GM23248 (cell line): ENCODE measurements around the gene SULT1A2. TPM values are rescaled to one million over a fixed set of nuclear protein-coding genes. Genes with fewer than 3 reads are reported as not detected.

Source experiments
- DNase-seq: peaks from one replicate; pipeline ENCODE4 v3.0.0-alpha.2; 2015
- H2AFZ ChIP-seq: fragments of 200-600 bp; sonication (generic); 2 replicates; pipeline ENCODE4 v1.6.1; 2016; ENCODE audit warnings: antibody characterized with exemption
- H3F3A ChIP-seq: fragments of 200-600 bp; sonication (generic); 2 replicates; pipeline ENCODE4 v1.6.1; 2016; ENCODE audit warnings: mild to moderate bottlenecking, antibody characterized with exemption, mixed run types; ENCODE audit not compliant: insufficient read depth
- H3K27ac ChIP-seq: fragments of 200-600 bp; sonication (generic); 2 replicates; pipeline ENCODE4 v1.5.1; 2016; ENCODE audit warnings: mild to moderate bottlenecking
- H3K27me3 ChIP-seq: fragments of 200-600 bp; sonication (generic); replicated peaks from 2 replicates; pipeline ENCODE4 v1.6.1; 2016; ENCODE audit warnings: mild to moderate bottlenecking; ENCODE audit not compliant: insufficient read depth
- H3K36me3 ChIP-seq: fragments of 200-600 bp; sonication (generic); 2 replicates; pipeline ENCODE4 v1.6.1; 2016; ENCODE audit warnings: low read depth, mild to moderate bottlenecking
- H3K4me1 ChIP-seq: fragments of 200-600 bp; sonication (generic); 2 replicates; pipeline ENCODE4 v1.6.1; 2016; ENCODE audit warnings: mild to moderate bottlenecking; ENCODE audit not compliant: insufficient read depth
- H3K4me2 ChIP-seq: fragments of 200-600 bp; sonication (generic); one replicate; pipeline ENCODE4 v1.6.1; 2016; ENCODE audit warnings: mild to moderate bottlenecking; ENCODE audit not compliant: unreplicated experiment
- H3K4me3 ChIP-seq: fragments of 200-600 bp; sonication (generic); 2 replicates; pipeline ENCODE4 v1.5.1; 2016; ENCODE audit warnings: mild to moderate bottlenecking
- H3K79me2 ChIP-seq: fragments of 200-600 bp; sonication (generic); 2 replicates; pipeline ENCODE4 v1.6.1; 2016; ENCODE audit warnings: mild to moderate bottlenecking; ENCODE audit not compliant: insufficient read depth
- H3K9ac ChIP-seq: fragments of 200-600 bp; sonication (generic); 2 replicates; pipeline ENCODE4 v1.6.1; 2016; ENCODE audit warnings: mild to moderate bottlenecking
- H3K9me2 ChIP-seq: fragments of 200-600 bp; sonication (generic); 2 replicates; pipeline ENCODE4 v1.6.1; 2016; ENCODE audit warnings: mixed run types, mild to moderate bottlenecking, moderate library complexity; ENCODE audit not compliant: insufficient read depth
- H3K9me3 ChIP-seq: fragments of 200-600 bp; sonication (generic); one replicate; pipeline ENCODE4 v1.6.1; 2017; ENCODE audit warnings: low read depth
- H4K20me1 ChIP-seq: fragments of 200-600 bp; sonication (generic); 2 replicates; pipeline ENCODE4 v1.6.0; 2016; ENCODE audit not compliant: insufficient read depth
- EZH2 ChIP-seq: fragments of 200-600 bp; sonication (generic); IDR thresholded peaks from 2 replicates; pipeline ENCODE4 v1.6.1; 2018; ENCODE audit warnings: antibody characterized with exemption, mild to moderate bottlenecking; ENCODE audit not compliant: insufficient read depth, poor library complexity, severe bottlenecking
- EZH2phosphoT487 ChIP-seq: fragments of 200-600 bp; sonication (generic); IDR thresholded peaks from 2 replicates; pipeline ENCODE4 v1.6.1; 2018; ENCODE audit warnings: antibody characterized with exemption, moderate library complexity, mild to moderate bottlenecking, low read depth; ENCODE audit not compliant: insufficient read depth
- WGBS, 2 experiments: methylation state at CpG; one replicate each; pipeline ENCODE4 v1.1.6; 2015 to 2017; ENCODE audit warnings: low lambda C conversion rate in 2 of 2, low coverage in 1 of 2; ENCODE audit errors: missing lambda C conversion rate in 2 of 2; 5-methylcytosine and 5-hydroxymethylcytosine counted together
- in situ Hi-C: fragments of 300-500 bp; cut with MboI; formaldehyde crosslinking; loops from 2 replicates; pipeline ENCODE4 v1.15.0; 2020
- polyA plus RNA-seq: library from polyadenylated mRNA; unstranded; fragments of >200 nt; fragmentation: Nextera tagmentation; extraction: Ambion mirVana; gene quantifications from 2 replicates; pipeline ENCODE4 v1.2.1, GENCODE V29; 2016
- total RNA-seq: library from RNA; depleted of rRNA; stranded (reverse); fragments of >200 nt; shearing (Covaris generic); gene quantifications from 2 replicates; pipeline ENCODE4 v1.2.3, GENCODE V29; 2014; rRNA removed

The SULT1A2 gene
- total and polyA plus RNA-seq, 2 experiments from 2014 or later: not detected

DNA sequence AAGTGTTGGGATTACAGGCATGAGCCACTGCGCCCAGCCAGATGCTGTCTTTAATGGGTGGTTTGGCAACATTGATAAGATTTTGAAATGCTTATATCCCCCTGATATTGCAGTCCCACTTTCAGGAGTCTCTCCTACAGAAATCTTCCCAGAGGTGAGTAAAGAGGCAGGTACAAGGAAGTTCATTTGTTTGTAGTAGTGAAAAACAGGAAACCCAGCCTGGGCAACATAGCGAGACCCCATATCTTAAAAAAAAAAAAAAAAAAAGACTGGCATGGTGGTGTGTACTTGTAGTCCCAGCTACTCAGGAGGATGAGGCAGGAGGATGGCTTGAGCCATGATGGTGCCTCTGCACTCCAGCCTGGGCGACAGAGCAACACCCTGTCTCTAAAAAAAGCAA is 51.9 kb downstream of the SULT1A2 start:
- TF ChIP-seq EZH2phosphoT487 (no peak), EZH2 (no peak)
- Histone ChIP-seq H3K4me1 (no peaks in the 10 kb centered on the region), H3K4me3 (no peak overlapping the region), H3K27ac (no peak overlapping the region), H4K20me1 (no peaks in the 10 kb centered on the region), H3K36me3 (no peaks in the 10 kb centered on the region), H3K9me2 (no peaks in the 10 kb centered on the region), H3F3A (no peaks in the 10 kb centered on the region), H3K4me2 (no peak overlapping the region), H3K27me3 (no peaks in the 10 kb centered on the region; the same call in 1 of the 2 replicates), H2AFZ (no peak overlapping the region), H3K9ac (no peak overlapping the region), H3K79me2 (no peaks in the 10 kb centered on the region), H3K9me3 (no peaks in the 10 kb centered on the region)
- no peak for DNase-seq
- in situ Hi-C loops: loop anchor here (25.0 kb wide), 1 partner anchor 392 kb away; the partner anchor contains the start of genes CD19 and RABEP2
- WGBS, 2 experiments: 65 to 68% methylated on average over 3 of the region's 3 CpGs

DNA sequence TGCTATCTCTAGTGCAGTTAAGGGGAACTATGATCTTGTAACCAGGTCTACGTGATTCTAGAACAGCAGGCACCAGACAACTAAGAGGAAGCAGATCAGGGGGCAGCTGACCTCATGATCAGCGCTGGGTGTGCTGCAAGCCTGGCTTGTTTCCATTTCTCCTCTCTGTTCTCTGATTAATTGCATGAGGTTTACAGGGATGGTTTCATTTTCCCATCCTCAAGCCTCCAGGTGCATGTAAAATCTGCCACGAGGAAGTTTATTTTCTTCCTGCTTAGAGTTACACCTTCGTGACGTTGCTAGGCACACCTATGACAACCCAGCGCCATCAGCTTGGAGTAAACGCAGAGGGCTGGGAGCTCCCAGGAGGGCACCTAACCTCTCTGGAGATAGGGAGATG is 53.8 kb downstream of the SULT1A2 start:
- 68 to 72% methylated on average over 7 of the region's 7 CpGs for WGBS, 2 experiments
- peaks cover 6% of the 10 kb centered on the region for H3K79me2 ChIP-seq

DNA sequence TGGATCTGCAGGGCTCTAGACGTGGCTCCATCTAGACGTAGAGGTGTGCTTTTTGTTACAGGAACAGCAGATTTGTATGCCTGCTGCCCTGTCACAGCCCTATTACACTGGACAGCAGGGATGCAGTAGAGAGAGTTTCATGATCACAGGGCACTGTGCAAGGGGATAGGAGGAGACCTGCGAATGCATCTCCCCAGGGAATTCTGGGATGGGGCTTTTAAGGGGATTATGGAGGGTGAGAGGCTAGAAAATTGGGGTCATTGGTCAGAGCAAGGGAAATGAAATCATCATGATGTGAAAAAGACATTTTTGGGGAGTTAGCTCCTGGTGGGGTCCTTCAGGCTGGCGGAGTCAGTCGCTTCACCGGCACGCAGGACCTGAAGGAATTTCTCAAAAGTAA is 54.2 kb downstream of the SULT1A2 start:
- no peaks in the 10 kb centered on the region for H4K20me1 ChIP-seq
- peaks cover 15% of the 10 kb centered on the region for H3K4me1 ChIP-seq
- WGBS, 2 experiments: 95 to 96% methylated on average over 7 of the region's 7 CpGs
- H3K9ac ChIP-seq: no peak overlapping the region
- no peak for TF ChIP-seq EZH2phosphoT487
- no peak for TF ChIP-seq EZH2
- no peaks in the 10 kb centered on the region; the same call in 1 of the 2 replicates for H3K27me3 ChIP-seq
- H3K27ac ChIP-seq: no peak overlapping the region
- no peak overlapping the region for H3K4me2 ChIP-seq
- H3K36me3 ChIP-seq: 0 out of 2 replicates have a peak, but pooled peaks cover 3% of the 10 kb centered on the region
- in situ Hi-C loops: loop anchor here (25.0 kb wide), 1 partner anchor 395 kb away; the partner anchor contains the start of genes CD19 and RABEP2
- DNase-seq: no peak
- no peaks in the 10 kb centered on the region for H3K9me3 ChIP-seq
- H3K9me2 ChIP-seq: no peaks in the 10 kb centered on the region
- peaks cover 10% of the 10 kb centered on the region for H3K79me2 ChIP-seq
- H3K4me3 ChIP-seq: no peak overlapping the region
- no peak overlapping the region for H2AFZ ChIP-seq
- no peaks in the 10 kb centered on the region for H3F3A ChIP-seq

More for the DNA sequence above, 53.8 kb downstream of the SULT1A2 start:
- Histone ChIP-seq H3K9ac (no peak overlapping the region), H3K4me2 (no peak overlapping the region), H3K9me3 (no peaks in the 10 kb centered on the region), H3K9me2 (no peaks in the 10 kb centered on the region), H3K27me3 (no peaks in the 10 kb centered on the region; the same call in 1 of the 2 replicates), H3K4me1 (peaks cover 11% of the 10 kb centered on the region), H3K27ac (no peak overlapping the region), H3K4me3 (no peak overlapping the region), H3K36me3 (no peaks in the 10 kb centered on the region), H3F3A (no peaks in the 10 kb centered on the region), H2AFZ (no peak overlapping the region), H4K20me1 (no peaks in the 10 kb centered on the region)
- DNase-seq: no peak
- TF ChIP-seq EZH2phosphoT487 (no peak), EZH2 (no peak)
- in situ Hi-C loops: loop anchor here (25.0 kb wide), 1 partner anchor 394 kb away; the partner anchor contains the start of genes CD19 and RABEP2

Other genes starting within 250 kb of the SULT1A2 start
- gene NPIPB6, start 233.5 kb downstream of the SULT1A2 start, total RNA-seq: 0.32 TPM in 1 of 2 replicates, not detected in the other
- 0.25 and 0.48 TPM in 2 replicates for gene NPIPB6, start 233.5 kb downstream of the SULT1A2 start, polyA plus RNA-seq
- 58.7 and 85.1 TPM in 2 replicates for gene EIF3CL, start 193.2 kb downstream of the SULT1A2 start, total RNA-seq
- 1.4 and 1.5 TPM in 2 replicates for gene EIF3CL, start 193.2 kb downstream of the SULT1A2 start, polyA plus RNA-seq
- not detected in 2 replicates for gene NPIPB7, start 124.7 kb downstream of the SULT1A2 start, total RNA-seq
- not detected in 2 replicates for gene NPIPB7, start 124.7 kb downstream of the SULT1A2 start, polyA plus RNA-seq
- gene CLN3, start 105.0 kb downstream of the SULT1A2 start, total RNA-seq: 10.4 and 15.8 TPM in 2 replicates
- 21.1 and 21.3 TPM in 2 replicates for gene CLN3, start 105.0 kb downstream of the SULT1A2 start, polyA plus RNA-seq
- not detected in 2 replicates for gene APOBR, start 102.4 kb downstream of the SULT1A2 start, total RNA-seq
- gene APOBR, start 102.4 kb downstream of the SULT1A2 start, polyA plus RNA-seq: not detected in 2 replicates
- not detected in 2 replicates for gene IL27, start 90.2 kb downstream of the SULT1A2 start, total RNA-seq
- not detected in 2 replicates for gene IL27, start 90.2 kb downstream of the SULT1A2 start, polyA plus RNA-seq
- 22.3 and 54.8 TPM in 2 replicates for gene NUPR1, start 58.1 kb downstream of the SULT1A2 start, total RNA-seq
- gene NUPR1, start 58.1 kb downstream of the SULT1A2 start, polyA plus RNA-seq: 321 and 334 TPM in 2 replicates
- 5.7 and 6.3 TPM in 2 replicates for gene SGF29, start 43.1 kb downstream of the SULT1A2 start, total RNA-seq
- 8.9 and 9.9 TPM in 2 replicates for gene SGF29, start 43.1 kb downstream of the SULT1A2 start, polyA plus RNA-seq
- not detected in 2 replicates for gene SULT1A1, start 13.0 kb upstream of the SULT1A2 start, total RNA-seq
- not detected in 2 replicates for gene SULT1A1, start 13.0 kb upstream of the SULT1A2 start, polyA plus RNA-seq
- not detected in 2 replicates for gene NPIPB8, start 41.0 kb upstream of the SULT1A2 start, total RNA-seq
- gene NPIPB8, start 41.0 kb upstream of the SULT1A2 start, polyA plus RNA-seq: not detected in 2 replicates
- 105 and 108 TPM in 2 replicates for gene EIF3C, start 114.4 kb upstream of the SULT1A2 start, total RNA-seq
- gene EIF3C, start 114.4 kb upstream of the SULT1A2 start, polyA plus RNA-seq: 515 and 533 TPM in 2 replicates
- gene NPIPB9, start 154.7 kb upstream of the SULT1A2 start, total RNA-seq: 0.38 TPM in 1 of 2 replicates, not detected in the other
- gene NPIPB9, start 154.7 kb upstream of the SULT1A2 start, polyA plus RNA-seq: not detected in 2 replicates
- gene ATXN2L, start 225.9 kb upstream of the SULT1A2 start, total RNA-seq: 37.2 and 43.1 TPM in 2 replicates
- gene ATXN2L, start 225.9 kb upstream of the SULT1A2 start, polyA plus RNA-seq: 50.7 and 53.1 TPM in 2 replicates
- gene TUFM, start 249.3 kb upstream of the SULT1A2 start, total RNA-seq: 95.2 and 107 TPM in 2 replicates
- 141 and 148 TPM in 2 replicates for gene TUFM, start 249.3 kb upstream of the SULT1A2 start, polyA plus RNA-seq